Middle frontal gyrus (tissue), 1 donor: ENCODE results near the gene GCNT1.
"Not testable (repeated sequence)": the region's sequence is repeated elsewhere in the genome, so short reads cannot be mapped to it uniquely, and the experiment has no call there.

ENCODE experiments used
- DNase-seq: peaks from one replicate; pipeline ENCODE4 v3.0.0-alpha.2; 2015; ENCODE audit warnings: low spot score; ENCODE audit errors: extremely low spot score

Gene GCNT1

DNA sequence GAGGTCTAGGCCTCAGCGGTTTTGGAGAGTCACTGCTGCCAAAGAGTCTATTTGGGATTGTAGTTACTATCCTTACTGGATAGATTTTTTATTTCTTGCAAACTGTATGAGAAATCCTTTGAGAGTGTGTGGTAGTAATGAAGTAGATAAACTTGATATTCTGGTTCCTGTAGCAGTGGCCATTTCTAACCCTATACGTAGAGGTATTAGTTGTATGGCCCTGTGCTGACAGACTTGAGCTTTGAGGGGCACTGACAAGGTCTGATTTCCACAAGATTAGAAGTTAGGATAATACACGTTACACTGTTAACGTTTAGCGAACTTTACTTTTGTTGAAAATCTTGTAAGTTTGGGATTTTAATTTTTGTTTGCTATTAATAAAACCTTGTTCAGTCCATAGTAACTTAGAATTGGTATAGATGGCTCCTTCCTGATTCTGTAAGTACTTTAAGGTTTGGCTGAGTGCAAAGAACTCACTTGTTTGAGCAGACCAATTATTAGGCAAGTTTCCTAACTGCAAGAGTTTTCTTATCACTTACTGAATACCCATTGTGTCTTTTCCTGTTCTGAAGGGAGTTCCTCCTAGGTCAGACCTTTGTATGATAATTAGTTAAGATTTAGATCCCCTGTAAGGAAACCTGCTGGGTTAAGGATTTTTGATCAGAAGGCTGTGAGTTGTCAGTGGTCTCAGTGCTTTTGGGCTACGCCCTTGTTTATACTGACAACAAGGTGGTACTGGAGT, 31.4 kb downstream of the GCNT1 start:
- DNase-seq = no peak

GRCh38 chr9:76491056-76491455, 32.1 kb downstream of the GCNT1 start:
- DNase-seq = not testable (repeated sequence)

DNA sequence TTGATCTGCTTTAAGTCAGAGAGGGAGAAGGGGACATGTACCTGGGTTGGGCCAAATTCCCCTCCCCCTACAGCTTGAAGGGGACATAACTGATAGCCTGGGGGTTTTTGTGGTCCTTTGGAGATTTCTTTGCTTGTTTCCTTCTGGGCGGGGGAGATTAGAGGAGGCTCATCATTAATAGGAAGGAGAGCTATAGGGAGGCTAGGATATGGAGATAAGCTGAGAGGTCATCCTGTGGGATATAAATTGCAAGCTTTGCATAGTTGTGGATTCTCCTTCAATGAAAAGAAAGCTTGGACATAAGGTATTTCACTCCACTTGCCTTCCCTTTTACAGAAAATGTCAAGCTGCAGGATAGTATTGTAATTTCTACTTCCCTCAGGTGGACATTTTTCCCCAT, 34.5 kb downstream of the GCNT1 start:
- DNase-seq = not testable (repeated sequence)

GRCh38 chr9:76500061-76500460, 41.1 kb downstream of the GCNT1 start:
- no peak for DNase-seq

GRCh38 chr9:76502746-76503145, 43.8 kb downstream of the GCNT1 start:
- DNase-seq = no peak

GRCh38 chr9:76510041-76510440, 51.1 kb downstream of the GCNT1 start:
- DNase-seq = no peak

DNA sequence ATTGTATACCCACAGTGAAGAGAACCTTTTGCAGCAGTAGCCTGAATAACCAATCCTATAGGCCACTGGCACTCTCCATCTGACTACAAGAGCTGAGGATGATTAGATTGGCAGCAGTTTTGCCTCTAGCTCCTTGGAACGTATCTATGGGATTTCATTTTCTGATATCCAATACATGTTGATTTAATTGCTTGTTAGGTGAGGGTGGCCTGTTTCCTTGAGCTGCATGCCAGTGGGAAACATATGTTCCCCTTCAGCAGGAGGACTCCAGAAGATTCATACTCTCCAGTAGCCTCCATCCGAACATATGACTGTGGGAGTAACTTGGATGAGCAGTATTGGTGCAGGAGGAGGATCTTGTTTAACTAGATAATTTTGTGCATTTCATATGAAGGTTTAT, 51.5 kb downstream of the GCNT1 start:
- no peak for DNase-seq

GRCh38 chr9:76512826-76513225, 53.8 kb downstream of the GCNT1 start:
- DNase-seq = no peak

DNA sequence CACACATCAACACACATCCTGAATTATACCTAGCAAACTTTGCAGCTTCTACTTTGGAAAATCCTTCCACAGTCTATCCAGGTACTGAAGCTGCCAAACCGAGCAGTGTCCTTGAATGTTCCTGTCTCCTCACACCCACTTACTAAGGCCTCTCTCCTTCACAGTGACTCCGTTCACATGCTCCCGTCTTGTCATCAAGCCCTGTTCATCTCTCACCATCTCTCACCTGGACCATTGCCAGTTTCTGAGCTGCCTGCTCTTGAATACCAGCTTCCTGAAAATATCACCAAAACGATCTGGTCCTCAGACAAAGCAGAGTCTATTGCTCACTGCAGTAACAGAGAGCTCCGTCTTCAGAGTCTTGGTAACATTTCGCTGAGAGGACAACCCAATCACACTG, 57.4 kb downstream of the GCNT1 start:
- DNase-seq = no peak

GRCh38 chr9:76516871-76517270, 57.9 kb downstream of the GCNT1 start:
- DNase-seq = no peak

DNA sequence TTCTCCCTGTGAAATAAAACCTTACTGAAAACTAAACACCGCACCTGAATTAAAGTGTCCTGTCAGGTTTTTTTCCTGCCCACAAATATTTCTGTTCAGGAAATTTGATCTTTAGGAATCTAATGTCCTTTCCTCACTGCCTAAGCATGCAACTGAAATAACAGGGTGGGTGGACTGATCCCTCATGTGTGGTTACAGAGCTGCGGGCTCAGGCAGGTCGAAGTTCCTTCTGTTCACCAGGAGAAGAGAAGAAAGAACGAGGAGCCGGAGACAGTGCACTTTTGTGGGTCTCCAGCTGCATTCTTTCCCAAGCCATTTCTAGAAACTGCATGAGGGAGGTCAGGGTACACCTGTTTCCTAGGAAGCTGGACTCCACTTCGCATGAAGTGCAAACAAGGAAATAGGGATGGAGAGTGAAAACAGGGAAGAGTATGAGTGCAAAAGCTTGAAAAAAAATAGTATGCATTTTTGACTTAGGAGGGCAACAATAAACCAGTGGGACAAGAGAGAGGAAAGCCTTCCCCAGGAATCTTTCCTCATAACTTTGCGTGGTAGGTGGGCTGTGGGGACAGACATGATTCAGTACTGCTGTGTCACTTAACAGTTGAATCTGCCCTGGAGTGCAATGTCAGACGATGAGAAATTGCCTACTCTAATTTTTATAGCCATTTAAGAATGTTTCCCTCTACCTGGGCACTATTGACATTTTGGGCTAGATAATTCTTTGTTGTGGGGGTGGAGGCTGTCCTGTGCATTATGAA, 60.3 kb downstream of the GCNT1 start:
- DNase-seq = no peak

DNA sequence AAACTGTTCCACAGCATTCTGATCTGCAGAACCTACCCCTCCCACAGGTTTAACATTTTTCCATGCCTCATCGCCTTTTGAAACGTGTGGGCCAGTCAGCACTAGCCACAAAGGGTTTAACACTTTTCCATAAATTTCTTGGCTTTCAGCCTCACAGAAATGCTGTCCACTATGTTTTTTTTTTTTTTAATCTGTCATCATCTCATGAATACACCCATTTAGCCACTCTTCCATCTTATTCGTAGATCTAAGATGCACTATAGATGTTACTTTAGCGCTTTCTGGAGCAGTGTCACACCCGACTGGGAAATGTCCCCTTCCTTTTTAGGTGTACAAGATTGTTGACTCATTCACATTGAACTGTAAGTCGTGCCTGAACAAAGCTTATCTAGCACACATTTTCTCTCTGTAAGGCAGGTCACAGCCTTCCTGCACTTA, 62.3 kb downstream of the GCNT1 start:
- DNase-seq = no peak

- no peak for DNase-seq
Observed at GRCh38 chr9:76521906-76522305, 62.9 kb downstream of the GCNT1 start.

DNA sequence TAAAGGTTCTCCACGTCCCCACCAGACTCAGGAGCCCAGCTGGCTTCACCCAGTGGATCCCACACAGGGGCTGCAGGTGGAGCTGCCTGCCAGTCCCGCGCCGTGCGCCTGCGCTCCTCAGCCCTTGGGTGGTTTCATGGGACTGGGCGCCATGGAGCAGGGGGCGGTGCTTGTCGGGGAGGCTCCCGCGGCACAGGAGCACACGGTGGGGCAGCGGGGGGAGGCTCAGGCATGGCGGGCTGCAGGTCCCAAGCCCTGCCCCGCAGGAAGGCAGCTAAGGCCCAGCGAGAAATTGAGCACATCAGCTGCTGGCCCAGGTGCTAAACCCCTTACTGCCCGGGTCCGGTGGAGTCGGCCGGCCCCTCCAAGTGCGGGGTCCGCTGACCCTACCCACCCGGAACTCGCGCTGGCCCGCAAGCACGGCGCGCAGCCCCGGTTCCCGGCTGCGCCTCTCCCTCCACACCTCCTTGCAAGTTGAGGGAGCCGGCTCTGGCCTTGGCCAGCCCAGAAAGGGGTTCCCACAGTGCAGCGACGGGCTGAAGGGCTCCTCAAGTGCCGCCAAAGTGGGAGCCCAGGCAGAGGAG, 64.7 kb downstream of the GCNT1 start:
- DNase-seq = not testable (repeated sequence)

- DNase-seq = no peak
Observed at GRCh38 chr9:76525196-76525595, 66.2 kb downstream of the GCNT1 start.

DNA sequence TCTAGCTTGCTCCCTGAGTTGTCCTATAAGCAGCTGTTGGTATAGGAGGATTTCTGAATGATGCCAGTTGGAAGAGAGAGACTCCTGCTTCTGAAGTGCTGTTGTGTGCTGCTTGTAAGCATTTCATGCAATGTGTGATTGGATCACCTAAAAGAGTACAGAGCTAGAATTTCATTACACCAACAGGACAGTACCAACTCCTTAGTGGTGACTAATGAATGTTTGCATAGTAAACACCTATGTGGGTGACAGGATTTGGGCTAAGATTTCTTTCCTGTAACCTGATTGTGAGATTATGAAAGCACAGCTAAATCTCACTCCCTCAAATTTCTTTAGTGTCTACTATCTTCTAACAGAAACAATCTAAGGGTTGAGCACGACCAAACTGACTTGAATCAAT, 67.0 kb downstream of the GCNT1 start:
- DNase-seq = no peak

DNA sequence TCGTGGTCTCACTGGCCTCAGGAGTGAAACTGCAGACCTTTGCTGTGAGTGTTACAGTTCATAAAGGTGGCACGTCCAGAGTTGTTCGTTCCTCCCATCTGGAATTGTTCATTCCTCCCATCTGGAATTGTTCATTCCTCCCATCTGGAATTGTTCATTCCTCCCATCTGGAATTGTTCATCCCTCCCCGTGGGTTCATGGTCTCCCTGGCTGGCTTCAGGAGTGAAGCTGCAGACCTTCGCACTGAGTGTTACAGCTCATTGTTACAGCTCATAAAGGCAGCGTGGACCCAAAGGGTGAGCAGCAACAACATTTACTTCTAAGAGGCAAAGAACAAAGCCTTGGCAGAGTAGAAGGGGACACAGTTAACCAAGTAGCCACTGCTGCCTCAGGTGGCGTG, 69.1 kb downstream of the GCNT1 start:
- DNase-seq = no peak

DNA sequence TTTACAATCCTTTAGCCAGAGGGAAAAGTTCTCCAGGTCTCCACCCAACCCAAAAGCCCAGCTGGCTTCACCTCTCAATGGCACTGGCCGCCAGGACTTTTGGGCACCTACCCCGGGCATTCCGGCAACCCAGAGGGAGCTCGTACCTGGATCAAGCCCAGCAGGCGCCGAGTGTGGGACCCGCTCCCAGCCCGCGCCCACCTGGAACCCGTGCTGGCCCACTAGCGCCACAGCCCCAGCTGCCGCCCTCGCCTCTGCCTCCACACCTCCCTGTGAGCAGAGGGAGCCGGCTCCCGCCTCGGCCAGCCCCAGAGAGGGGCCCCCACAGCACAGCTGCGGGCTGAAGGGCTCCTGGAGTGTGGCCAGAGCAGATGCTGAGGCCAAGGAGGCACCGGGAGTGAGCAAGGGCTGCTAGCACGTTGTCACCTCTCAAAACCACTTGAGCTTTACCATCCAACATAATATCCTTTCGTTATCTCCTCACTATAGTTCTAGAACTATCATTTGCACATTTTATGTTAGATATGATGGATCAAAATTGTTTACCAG, 69.7 kb downstream of the GCNT1 start:
- no peak for DNase-seq

DNA sequence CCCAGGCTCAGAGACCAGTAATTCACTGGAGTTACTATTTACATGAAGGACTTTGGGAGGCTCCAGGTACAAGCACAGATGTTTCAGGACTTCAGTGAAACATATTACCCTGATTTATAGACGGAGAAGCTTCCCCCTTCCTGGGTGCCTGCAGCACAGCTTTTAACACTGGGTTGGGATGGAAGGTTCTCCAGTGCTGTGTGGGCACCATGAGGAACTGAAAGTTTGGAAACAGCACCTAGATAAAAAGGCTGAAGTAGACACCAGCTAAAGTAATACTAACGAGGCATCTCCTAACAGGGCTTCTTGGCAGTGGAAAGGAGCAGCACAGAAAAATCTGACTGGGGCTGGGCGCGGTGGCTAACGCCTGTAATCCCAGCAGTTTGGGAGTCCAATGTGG, 70.7 kb downstream of the GCNT1 start:
- no peak for DNase-seq

- DNase-seq = no peak
Observed at GRCh38 chr9:76530458-76531110, 71.6 kb downstream of the GCNT1 start.

DNA sequence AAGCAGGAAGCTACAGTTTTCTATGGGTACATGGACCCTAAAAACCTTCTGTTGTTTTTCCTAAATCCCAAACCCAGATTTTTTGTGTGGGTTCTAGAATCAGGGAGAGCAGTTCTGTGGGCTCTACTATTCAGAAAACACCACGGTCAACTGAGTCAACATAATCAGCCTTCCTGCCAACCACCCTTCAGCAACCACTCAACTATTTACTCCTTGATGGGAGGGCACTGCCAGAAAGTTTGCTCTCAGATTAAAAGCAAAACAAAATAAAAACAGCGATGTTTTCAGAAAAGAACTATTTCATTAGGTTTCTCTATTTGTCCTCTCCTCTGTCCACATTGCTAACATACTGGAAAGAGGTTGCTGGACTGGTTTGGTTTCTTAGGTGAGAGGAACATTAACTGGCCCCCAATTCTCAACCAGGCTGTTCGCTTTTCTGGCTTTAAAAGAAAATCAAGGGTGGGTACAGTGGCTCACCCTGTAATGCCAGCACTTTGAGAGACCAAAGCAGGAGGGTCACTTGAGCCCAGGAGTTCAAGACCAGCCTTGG, 72.3 kb downstream of the GCNT1 start:
- DNase-seq = no peak
